Measurements from ENCODE around the gene MYO3B.
"Not testable (repeated sequence)": the region's sequence is repeated elsewhere in the genome, so short reads cannot be mapped to it uniquely, and the experiment has no call there.

Gene MYO3B

GRCh38 chr2:170582751-170583463, 405.0 kb downstream of the MYO3B start:
- in situ Hi-C loops (cut with MboI; ENCODE audit: low sequenced_read_pairs) = no loop called here

GRCh38 chr2:170585067-170585466, 407.1 kb downstream of the MYO3B start:
- in situ Hi-C loops (cut with MboI; ENCODE audit: low sequenced_read_pairs) = no loop called here

- in situ Hi-C loops (cut with MboI; ENCODE audit: low sequenced_read_pairs) = no loop called here
Measured at GRCh38 chr2:170586571-170587095, 408.7 kb downstream of the MYO3B start.

- in situ Hi-C loops (cut with MboI; ENCODE audit: low sequenced_read_pairs) = no loop called here
Measured at GRCh38 chr2:170587117-170587516, 409.2 kb downstream of the MYO3B start.

GRCh38 chr2:170587922-170588321, 410.0 kb downstream of the MYO3B start:
- in situ Hi-C loops (cut with MboI; ENCODE audit: low sequenced_read_pairs) = no loop called here

GRCh38 chr2:170588729-170589128, 410.8 kb downstream of the MYO3B start:
- in situ Hi-C loops (cut with MboI; ENCODE audit: low sequenced_read_pairs) = no loop called here

GRCh38 chr2:170596576-170596975, 418.6 kb downstream of the MYO3B start:
- in situ Hi-C loops (cut with MboI; ENCODE audit: low sequenced_read_pairs) = no loop called here

- in situ Hi-C loops (cut with MboI; ENCODE audit: low sequenced_read_pairs) = no loop called here
Measured at GRCh38 chr2:170598067-170598395, 420.1 kb downstream of the MYO3B start.

GRCh38 chr2:170601489-170601888, 423.5 kb downstream of the MYO3B start:
- in situ Hi-C loops (cut with MboI; ENCODE audit: low sequenced_read_pairs) = no loop called here

GRCh38 chr2:170605862-170606261, 427.9 kb downstream of the MYO3B start:
- in situ Hi-C loops (cut with MboI; ENCODE audit: low sequenced_read_pairs) = no loop called here

- in situ Hi-C loops (cut with MboI; ENCODE audit: low sequenced_read_pairs) = no loop called here
Measured at GRCh38 chr2:170607171-170607570, 429.2 kb downstream of the MYO3B start.

- in situ Hi-C loops (cut with MboI; ENCODE audit: low sequenced_read_pairs) = no loop called here
Measured at GRCh38 chr2:170610615-170611014, 432.7 kb downstream of the MYO3B start.

- in situ Hi-C loops (cut with MboI; ENCODE audit: low sequenced_read_pairs) = not testable (repeated sequence)
Measured at GRCh38 chr2:170618948-170619347, 441.0 kb downstream of the MYO3B start.

- in situ Hi-C loops (cut with MboI; ENCODE audit: low sequenced_read_pairs) = not testable (repeated sequence)
Measured at GRCh38 chr2:170635094-170635493, 457.1 kb downstream of the MYO3B start.

GRCh38 chr2:170639635-170640034, 461.7 kb downstream of the MYO3B start:
- in situ Hi-C loops (cut with MboI; ENCODE audit: low sequenced_read_pairs) = no loop called here

- in situ Hi-C loops (cut with MboI; ENCODE audit: low sequenced_read_pairs) = no loop called here
Measured at GRCh38 chr2:170641961-170642360, 464.0 kb downstream of the MYO3B start.

- in situ Hi-C loops (cut with MboI; ENCODE audit: low sequenced_read_pairs) = no loop called here
Measured at GRCh38 chr2:170643346-170643745, 465.4 kb downstream of the MYO3B start.

GRCh38 chr2:170647741-170648436, 469.9 kb downstream of the MYO3B start:
- in situ Hi-C loops (cut with MboI; ENCODE audit: low sequenced_read_pairs) = no loop called here

GRCh38 chr2:170651624-170652325, 473.8 kb downstream of the MYO3B start:
- in situ Hi-C loops (cut with MboI; ENCODE audit: low sequenced_read_pairs) = no loop called here

GRCh38 chr2:170652637-170653417, 474.9 kb downstream of the MYO3B start:
- in situ Hi-C loops (cut with MboI; ENCODE audit: low sequenced_read_pairs) = no loop called here

GRCh38 chr2:170656669-170657068, 478.7 kb downstream of the MYO3B start:
- in situ Hi-C loops (cut with MboI; ENCODE audit: low sequenced_read_pairs) = no loop called here
